Small intestine (tissue), 7 donors: ENCODE measurements around the gene LMNA. TPM values are rescaled to one million over a fixed set of nuclear protein-coding genes. Genes with fewer than 3 reads are reported as not detected.
A peak's percentile ranks its signal among the peaks of the same experiment; 100 is the strongest.

Experiments
- DNase-seq, 2 donors: peaks; one replicate each; pipeline versions ENCODE4 v3.0.0 to v3.0.0-alpha.2; 2013
- FAIRE-seq: peaks from 2 replicates; lab custom pipeline; 2012; peaks lifted over from hg19 to GRCh38; lab: Jason Lieb, UNC
- H3K27ac ChIP-seq, 3 donors: one replicate each; pipeline ENCODE4 v1.5.1; 2013; ENCODE audit warnings: low read length in 2 of 3, mild to moderate bottlenecking in 2 of 3, control low read depth in 1 of 3, inconsistent platforms in 1 of 3, low read depth in 1 of 3, moderate library complexity in 1 of 3
- H3K27me3 ChIP-seq, 3 donors: one replicate each; pipeline ENCODE4 v1.6.1; 2013; ENCODE audit warnings: low read length in 3 of 3, inconsistent platforms in 1 of 3; ENCODE audit not compliant: control insufficient read depth in 3 of 3, insufficient read depth in 3 of 3
- H3K36me3 ChIP-seq, 3 donors: one replicate each; pipeline ENCODE4 v1.6.1; 2013; ENCODE audit warnings: low read length in 3 of 3, inconsistent platforms in 1 of 3, low read depth in 1 of 3, mild to moderate bottlenecking in 1 of 3, moderate library complexity in 1 of 3; ENCODE audit not compliant: control insufficient read depth in 3 of 3, insufficient read depth in 2 of 3
- H3K4me1 ChIP-seq, 3 donors: one replicate each; pipeline ENCODE4 v1.6.1; 2013; ENCODE audit warnings: low read length in 2 of 3, inconsistent platforms in 1 of 3, low read depth in 1 of 3, mild to moderate bottlenecking in 1 of 3, moderate library complexity in 1 of 3; ENCODE audit not compliant: control insufficient read depth in 3 of 3, insufficient read depth in 2 of 3
- H3K4me3 ChIP-seq, 3 donors: one replicate each; pipeline ENCODE4 v1.5.1; 2013; ENCODE audit warnings: low read length in 3 of 3, control low read depth in 1 of 3, inconsistent platforms in 1 of 3, low read depth in 1 of 3, mild to moderate bottlenecking in 1 of 3, moderate library complexity in 1 of 3
- H3K9me3 ChIP-seq, 2 donors: one replicate each; pipeline ENCODE4 v1.6.1; 2013; ENCODE audit warnings: low read depth in 1 of 2, low read length in 1 of 2; ENCODE audit not compliant: control insufficient read depth in 2 of 2, insufficient read depth in 1 of 2
- WGBS, 3 donors: extraction: QIAGEN DNeasy Blood & Tissue Kit; methylation state at CpG; one replicate each; pipeline ENCODE4 v1.1.7; 2013; 5-methylcytosine and 5-hydroxymethylcytosine counted together
- polyA plus RNA-seq, 4 donors: library from polyadenylated mRNA; stranded (reverse) in 3 of 4; unstranded in 1 of 4; fragments of 200-250 nt in 3 of 4; fragments of 120-200 nt in 1 of 4; gene quantifications; one replicate each; pipeline versions ENCODE4 v1.2.1 to v1.2.3, GENCODE V29; 2013
- donor health status: healthy with polysubstance abuse.
- donor health status: control.
- donor health status: control.
- donor health status: Bipolar disorder and iron deficiency.
- donor health status: healthy.

LMNA gene
- polyA plus RNA-seq, 4 donors = 89.7 to 168 (median 105) TPM

DNA sequence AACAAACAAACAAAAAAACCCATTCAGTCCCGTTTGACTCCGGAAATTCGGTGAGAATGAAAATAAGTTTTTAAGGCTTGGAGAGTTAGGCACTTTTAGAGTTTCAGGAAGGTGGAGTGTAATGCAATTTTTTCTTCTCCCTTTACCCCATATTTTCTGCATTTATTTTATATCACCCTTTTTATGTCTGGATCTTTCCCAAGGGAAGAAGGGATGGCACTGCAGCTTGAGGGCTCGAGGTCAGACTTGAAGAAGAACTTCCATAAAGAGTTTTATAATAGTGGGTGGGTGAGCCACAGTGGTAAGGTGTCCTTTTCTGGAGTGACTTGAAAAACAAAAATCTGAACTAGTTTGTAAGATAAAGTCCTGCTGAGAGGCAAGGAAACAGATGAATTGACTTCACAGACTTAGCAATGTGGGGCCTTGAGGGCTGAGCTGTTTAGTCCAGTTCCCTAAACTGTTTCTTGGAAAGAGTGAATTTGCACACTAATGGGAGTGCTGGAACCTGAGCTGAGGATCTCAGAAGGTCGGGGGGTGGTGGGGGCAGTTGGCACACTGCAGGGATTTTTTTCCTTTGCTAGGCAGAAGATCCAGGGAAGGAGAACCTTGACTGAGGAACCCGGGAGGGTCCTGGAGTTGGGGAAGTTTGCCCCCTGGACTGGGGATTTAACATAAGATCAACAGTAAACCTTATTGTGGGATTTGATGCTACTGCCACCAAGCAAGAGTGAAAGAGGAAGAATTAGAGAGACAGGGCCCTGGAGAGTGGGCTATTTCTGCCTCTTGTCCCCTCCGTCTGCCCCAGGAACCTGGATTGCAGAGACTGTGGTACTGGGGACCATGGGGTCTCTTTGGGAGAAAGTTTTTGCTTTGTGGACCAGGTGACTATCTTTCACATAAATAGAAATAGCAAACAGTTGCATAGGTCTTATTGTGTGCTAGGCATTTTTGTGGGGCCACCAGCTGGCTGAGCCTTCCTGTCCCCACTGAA is 30.4 kb upstream of the LMNA start:
- no peaks in the 10 kb centered on the region for H3K27me3 ChIP-seq
- no peak for DNase-seq
- H3K36me3 ChIP-seq = peaks cover 0 to 5% (median 0%) of the 10 kb centered on the region in 3 donors
- no peak overlapping the region for H3K27ac ChIP-seq
- 60 to 67% (median 62%) methylated on average over 7 of the region's 7 CpGs for WGBS, 3 donors
- no peaks in the 10 kb centered on the region for H3K9me3 ChIP-seq
- peaks cover 0 to 7% (median 0%) of the 10 kb centered on the region in 3 donors for H3K4me1 ChIP-seq
- no peak overlapping the region for H3K4me3 ChIP-seq
- no peak for FAIRE-seq

- Histone ChIP-seq H3K27me3 (no peaks in the 10 kb centered on the region), H3K4me1 (peaks cover 0 to 3% (median 0%) of the 10 kb centered on the region in 3 donors), H3K36me3 (peaks cover 0 to 14% (median 0%) of the 10 kb centered on the region in 3 donors), H3K27ac (no peak overlapping the region), H3K4me3 (no peak overlapping the region), H3K9me3 (no peaks in the 10 kb centered on the region)
- 32 to 50% (median 41%) methylated on average over 1 of the region's 1 CpG for WGBS, 3 donors
- FAIRE-seq (no peak), DNase-seq (no peak)
Observed at GRCh38 chr1:156086256-156086662, 28.3 kb upstream of the LMNA start.

GRCh38 chr1:156089704-156090103 is 24.8 kb upstream of the LMNA start:
- 68 to 75% (median 75%) methylated on average over 4 to 6 of the region's 6 CpGs for WGBS, 3 donors
- Histone ChIP-seq H3K36me3 (peaks cover 0 to 17% (median 0%) of the 10 kb centered on the region in 3 donors), H3K27me3 (no peaks in the 10 kb centered on the region), H3K4me1 (peaks cover 0 to 2% (median 0%) of the 10 kb centered on the region in 3 donors), H3K27ac (no peak overlapping the region), H3K4me3 (no peak overlapping the region), H3K9me3 (no peaks in the 10 kb centered on the region)
- FAIRE-seq (no peak), DNase-seq (no peak)

DNA sequence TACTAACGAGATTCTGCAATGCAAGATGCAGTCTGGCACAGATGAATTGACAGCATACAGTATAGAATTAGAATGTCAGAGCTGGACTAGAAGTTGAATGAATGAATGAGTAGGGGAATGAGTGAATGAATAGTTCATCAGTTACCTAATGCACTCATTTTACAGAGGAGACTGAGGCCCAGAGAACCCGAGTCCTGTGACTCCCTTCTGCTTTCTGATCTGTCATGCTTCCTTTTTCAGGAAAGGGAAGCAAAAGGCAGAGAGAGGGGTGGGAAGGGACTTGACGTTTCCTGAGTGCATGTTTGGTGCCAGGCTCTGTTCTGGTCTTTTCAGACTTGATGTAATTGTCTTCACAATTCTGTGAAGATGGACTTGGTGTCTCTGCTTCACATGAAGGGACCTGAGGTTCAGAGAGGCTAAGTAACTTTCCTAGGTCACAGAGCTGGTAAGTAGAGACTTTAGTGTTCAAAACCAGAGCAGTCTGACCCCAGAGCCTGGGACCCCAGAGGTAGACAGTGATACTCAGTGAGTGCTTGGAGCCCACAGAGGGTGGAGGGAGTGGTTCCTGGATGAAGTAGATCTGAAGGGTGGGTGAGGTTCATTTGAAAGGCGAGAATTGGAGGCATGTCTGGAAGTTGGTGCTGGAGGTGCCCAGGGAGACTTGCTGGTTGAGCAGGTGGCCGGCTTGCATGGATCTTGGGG is 24.2 kb upstream of the LMNA start:
- no peaks in the 10 kb centered on the region for H3K27me3 ChIP-seq
- DNase-seq (no peak), FAIRE-seq (no peak)
- peaks cover 0 to 15% (median 0%) of the 10 kb centered on the region in 3 donors for H3K36me3 ChIP-seq
- H3K4me3 ChIP-seq = no peak overlapping the region
- no peak overlapping the region for H3K27ac ChIP-seq
- H3K9me3 ChIP-seq = no peaks in the 10 kb centered on the region
- H3K4me1 ChIP-seq = peaks cover 0 to 2% (median 0%) of the 10 kb centered on the region in 3 donors
- 37 to 50% (median 44%) methylated on average over 4 to 5 of the region's 5 CpGs for WGBS, 3 donors

DNA sequence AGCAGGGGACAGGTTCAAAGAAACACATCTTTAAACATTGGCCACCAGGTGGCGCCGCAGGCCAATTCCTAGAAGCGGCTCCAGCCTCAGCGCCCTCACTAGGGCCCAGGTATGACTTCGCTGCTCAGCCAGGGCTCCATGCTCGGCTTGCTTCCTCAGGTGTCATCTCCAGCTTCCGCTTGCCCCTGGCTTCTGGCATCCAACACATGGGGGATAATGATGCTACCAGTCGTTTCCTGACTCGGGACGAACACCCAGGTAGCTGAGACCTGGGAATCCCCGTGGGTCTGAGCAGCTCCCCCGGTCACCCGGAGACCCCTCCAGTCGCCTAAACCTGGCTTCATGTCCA is 23.7 kb upstream of the LMNA start:
- Histone ChIP-seq H3K9me3 (no peaks in the 10 kb centered on the region), H3K36me3 (peaks cover 0 to 19% (median 0%) of the 10 kb centered on the region in 3 donors), H3K27me3 (no peaks in the 10 kb centered on the region), H3K4me3 (no peak overlapping the region), H3K27ac (no peak overlapping the region), H3K4me1 (peaks cover 0 to 2% (median 0%) of the 10 kb centered on the region in 3 donors)
- no peak for FAIRE-seq
- DNase-seq = peak; percentile 88 to 94
- 37 to 40% (median 39%) methylated on average over 14 of the region's 14 CpGs for WGBS, 3 donors

DNA sequence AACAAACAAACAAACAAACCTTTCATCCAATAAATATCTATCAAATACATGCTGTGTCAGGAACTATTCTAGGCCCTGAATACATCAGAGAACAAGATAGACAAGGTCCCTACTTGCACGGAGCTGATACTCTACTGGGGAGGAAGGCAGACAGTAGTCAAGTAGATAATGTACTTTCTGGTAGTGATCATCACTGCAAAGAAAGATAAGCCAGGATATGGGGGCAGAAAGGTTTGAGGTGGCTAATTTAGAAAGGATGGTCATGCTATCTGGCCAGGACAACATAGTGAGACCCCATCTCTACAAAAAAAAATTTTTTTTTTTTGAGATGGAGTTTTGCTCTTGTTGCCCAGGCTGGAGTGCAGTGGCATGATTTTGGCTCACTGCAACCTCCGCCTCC is 22.9 kb upstream of the LMNA start:
- H3K4me1 ChIP-seq = peaks cover 0 to 6% (median 0%) of the 10 kb centered on the region in 3 donors
- H3K27me3 ChIP-seq = no peaks in the 10 kb centered on the region
- H3K9me3 ChIP-seq = no peaks in the 10 kb centered on the region
- no peak overlapping the region for H3K4me3 ChIP-seq
- FAIRE-seq = no peak
- DNase-seq = no peak
- H3K36me3 ChIP-seq = peaks cover 0 to 21% (median 0%) of the 10 kb centered on the region in 3 donors
- H3K27ac ChIP-seq = no peak overlapping the region
- 73 to 84% (median 77%) methylated on average over 2 of the region's 2 CpGs for WGBS, 3 donors

GRCh38 chr1:156095906-156096508 is 18.5 kb upstream of the LMNA start:
- Histone ChIP-seq H3K27ac (no peak overlapping the region), H3K27me3 (no peaks in the 10 kb centered on the region), H3K4me1 (peaks cover 0 to 22% (median 3%) of the 10 kb centered on the region in 3 donors), H3K9me3 (no peaks in the 10 kb centered on the region), H3K4me3 (no peak overlapping the region), H3K36me3 (peaks cover 0 to 25% (median 0%) of the 10 kb centered on the region in 3 donors)
- WGBS, 3 donors = 78 to 89% (median 82%) methylated on average over 3 of the region's 3 CpGs
- DNase-seq (peak in 1 of 2 donors; percentile 5), FAIRE-seq (no peak)
